ENCODE measurements around the gene ERCC6L.

DNA sequence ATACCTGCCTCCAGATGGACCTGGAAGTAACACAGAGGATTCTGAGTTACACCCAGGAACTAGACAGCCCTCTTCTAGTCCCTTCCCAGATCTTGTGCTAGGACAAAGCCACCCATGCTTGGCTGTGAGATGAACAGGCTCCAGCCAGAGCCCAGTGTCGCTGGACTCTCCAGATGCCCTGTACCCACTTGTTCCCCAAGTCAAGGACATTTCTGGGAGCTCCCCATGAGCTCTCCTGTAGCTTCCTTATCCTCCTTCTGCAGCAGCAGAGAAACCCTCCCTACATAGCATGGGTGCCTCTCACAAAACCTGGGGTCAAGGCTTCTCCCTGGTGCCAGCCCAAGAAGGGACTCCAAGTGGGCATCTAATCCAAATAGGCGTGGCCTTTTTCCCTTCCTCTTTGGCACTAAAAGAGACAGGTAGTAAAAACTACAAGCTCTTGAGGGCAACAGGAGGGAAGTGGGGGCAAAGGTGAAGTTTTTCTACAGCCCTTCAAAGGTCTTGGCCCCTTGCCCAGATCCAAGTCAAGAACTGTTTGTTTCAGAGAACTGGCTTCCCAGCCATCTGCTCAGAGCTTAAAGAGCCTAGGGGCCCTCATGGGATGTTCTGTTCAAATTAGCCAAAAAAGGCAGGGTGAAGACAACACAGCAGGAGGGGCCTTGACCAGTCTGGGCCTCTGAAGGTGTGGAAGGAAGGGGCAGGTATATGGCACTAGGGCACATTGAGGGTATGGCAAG, 8.5 kb upstream of the ERCC6L start:
- TF ChIP-seq, protein P1, sequence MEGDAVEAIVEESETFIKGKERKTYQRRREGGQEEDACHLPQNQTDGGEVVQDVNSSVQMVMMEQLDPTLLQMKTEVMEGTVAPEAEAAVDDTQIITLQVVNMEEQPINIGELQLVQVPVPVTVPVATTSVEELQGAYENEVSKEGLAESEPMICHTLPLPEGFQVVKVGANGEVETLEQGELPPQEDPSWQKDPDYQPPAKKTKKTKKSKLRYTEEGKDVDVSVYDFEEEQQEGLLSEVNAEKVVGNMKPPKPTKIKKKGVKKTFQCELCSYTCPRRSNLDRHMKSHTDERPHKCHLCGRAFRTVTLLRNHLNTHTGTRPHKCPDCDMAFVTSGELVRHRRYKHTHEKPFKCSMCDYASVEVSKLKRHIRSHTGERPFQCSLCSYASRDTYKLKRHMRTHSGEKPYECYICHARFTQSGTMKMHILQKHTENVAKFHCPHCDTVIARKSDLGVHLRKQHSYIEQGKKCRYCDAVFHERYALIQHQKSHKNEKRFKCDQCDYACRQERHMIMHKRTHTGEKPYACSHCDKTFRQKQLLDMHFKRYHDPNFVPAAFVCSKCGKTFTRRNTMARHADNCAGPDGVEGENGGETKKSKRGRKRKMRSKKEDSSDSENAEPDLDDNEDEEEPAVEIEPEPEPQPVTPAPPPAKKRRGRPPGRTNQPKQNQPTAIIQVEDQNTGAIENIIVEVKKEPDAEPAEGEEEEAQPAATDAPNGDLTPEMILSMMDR (conservative IDR thresholded peaks at IDR 0.05; ENCODE audit: low read depth, low read length) = no peak
- TF ChIP-seq EZH2phosphoT487 (IDR thresholded peaks at IDR 0.05; ENCODE audit: borderline replicate concordance, low read length) (no peak), EZH2 (IDR thresholded peaks at IDR 0.05; ENCODE audit: low read length, unreplicated experiment) (no peak)

Measured in PC-3 (cell line).